Activated CD4-positive, CD25-positive, alpha-beta regulatory T cell treated with anti-CD3 and anti-CD28 coated beads, Interleukin-2, amount 50 U/mL, for 72 hours (primary cell): ENCODE measurements around the gene ATP8B2.
"Not testable (repeated sequence)": the region's sequence is repeated elsewhere in the genome, so short reads cannot be mapped to it uniquely, and the experiment has no call there.

ENCODE experiments used
- DNase-seq: peaks from one replicate; pipeline ENCODE4 v3.0.0; 2021

ATP8B2 gene

DNA sequence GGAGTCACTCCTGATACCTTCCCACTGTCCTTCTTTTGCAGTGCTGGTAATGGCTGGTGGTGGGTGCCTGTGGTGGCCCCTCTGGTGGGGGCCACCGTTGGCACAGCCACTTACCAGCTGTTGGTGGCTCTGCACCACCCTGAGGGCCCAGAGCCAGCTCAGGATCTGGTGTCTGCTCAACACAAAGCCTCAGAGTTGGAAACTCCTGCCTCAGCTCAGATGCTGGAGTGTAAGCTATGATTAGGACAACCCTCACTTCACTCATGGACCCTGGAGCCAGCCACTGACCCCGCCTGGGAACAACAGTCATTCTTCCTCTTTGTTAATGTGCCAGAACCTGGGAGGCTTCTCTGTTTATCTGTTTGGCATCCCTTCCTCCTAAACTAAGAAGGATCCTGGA, 1.1 kb upstream of the ATP8B2 start:
- no peak for DNase-seq

DNA sequence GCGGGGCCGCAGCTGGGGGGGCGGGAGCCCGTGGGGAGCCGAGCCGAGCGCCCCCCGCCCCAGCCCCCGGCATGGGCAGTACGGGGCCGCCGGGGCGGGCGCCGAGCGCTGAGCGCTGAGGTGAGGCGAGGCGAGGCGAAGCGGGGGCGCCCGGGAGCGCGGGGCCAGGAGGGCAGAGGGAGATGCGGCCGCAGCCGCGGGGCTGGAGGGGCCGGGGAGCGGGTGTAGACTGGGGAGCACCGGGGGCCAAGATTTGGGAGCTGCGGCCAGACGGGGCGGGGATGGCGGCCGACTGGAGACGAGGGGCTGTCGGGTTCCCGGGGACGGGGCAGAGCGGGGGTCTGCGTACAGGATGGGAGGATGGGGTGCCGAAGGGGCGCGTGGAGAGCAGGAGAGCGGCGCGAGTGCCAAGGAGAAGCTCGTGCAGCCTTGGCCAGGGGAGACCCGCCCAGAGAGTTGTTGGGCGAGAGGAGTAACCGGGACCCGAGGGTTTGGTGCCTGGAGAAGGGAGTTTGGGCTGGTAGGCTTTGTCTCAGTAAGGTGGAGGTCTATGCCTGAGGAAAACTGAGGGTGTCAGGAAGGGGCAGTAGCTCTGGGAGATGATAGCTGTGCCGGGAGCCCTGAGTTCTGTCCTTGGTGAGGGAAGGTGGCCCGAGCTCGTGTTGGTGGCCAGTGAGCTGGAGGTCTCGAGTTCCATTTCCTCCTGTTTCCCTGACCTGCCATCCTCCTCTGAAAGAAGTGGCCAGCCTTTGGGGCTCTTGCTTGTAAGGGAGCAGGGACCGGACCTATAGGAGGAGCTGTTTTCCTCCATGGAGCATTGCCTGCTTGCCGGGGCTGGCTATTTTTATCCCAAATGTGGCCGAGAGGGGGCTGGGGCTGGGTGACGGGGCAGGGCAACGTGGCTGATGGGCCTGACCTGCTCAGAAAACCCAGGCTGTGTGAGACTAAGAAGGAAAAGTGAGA, 539 bp downstream of the ATP8B2 start:
- DNase-seq, result peak; percentile 41

DNA sequence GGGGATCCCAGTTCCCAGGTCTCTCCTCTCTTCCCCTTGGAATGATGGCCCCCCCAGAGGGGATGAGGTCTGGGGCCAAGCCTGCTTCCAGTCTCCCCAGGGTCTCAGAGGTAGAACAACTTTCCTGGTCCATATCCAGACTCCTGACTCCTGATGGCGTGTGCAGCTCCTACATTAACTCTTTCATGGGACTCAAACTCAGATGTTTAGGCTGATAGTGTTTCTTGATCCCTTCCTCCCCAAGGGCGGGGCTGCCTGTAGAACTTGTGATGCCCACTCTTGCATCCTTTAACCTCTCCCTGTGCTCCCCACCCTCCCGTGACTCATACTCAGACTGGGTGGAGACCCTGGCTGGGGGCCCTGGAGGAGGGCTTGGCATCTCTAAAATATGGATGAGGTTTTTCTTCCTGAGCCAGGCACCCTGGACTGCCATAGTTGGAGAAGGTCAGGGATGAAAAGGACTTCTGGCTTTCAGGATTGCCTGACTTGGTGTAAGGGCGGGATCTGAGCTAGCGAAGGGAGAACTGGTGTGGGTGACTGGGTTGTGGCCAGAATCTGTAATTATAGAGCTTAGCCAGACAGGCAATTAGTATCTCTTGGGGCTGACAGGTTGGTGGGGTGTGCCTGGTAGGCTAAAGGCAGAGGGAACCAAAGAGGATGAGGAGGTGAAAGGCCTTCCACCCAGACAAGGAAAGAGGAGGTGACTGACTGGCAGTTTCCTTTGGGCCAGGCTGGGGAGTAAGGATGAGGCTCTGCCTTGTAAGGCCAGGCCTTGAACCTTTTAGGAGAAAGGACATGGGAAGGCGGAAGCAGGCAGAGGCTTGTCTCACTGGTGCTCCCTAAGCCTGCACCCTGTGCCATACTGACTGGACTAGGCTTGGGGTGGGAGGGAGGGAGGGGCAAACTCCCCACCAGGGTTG, 1.5 kb downstream of the ATP8B2 start:
- DNase-seq, result no peak

DNA sequence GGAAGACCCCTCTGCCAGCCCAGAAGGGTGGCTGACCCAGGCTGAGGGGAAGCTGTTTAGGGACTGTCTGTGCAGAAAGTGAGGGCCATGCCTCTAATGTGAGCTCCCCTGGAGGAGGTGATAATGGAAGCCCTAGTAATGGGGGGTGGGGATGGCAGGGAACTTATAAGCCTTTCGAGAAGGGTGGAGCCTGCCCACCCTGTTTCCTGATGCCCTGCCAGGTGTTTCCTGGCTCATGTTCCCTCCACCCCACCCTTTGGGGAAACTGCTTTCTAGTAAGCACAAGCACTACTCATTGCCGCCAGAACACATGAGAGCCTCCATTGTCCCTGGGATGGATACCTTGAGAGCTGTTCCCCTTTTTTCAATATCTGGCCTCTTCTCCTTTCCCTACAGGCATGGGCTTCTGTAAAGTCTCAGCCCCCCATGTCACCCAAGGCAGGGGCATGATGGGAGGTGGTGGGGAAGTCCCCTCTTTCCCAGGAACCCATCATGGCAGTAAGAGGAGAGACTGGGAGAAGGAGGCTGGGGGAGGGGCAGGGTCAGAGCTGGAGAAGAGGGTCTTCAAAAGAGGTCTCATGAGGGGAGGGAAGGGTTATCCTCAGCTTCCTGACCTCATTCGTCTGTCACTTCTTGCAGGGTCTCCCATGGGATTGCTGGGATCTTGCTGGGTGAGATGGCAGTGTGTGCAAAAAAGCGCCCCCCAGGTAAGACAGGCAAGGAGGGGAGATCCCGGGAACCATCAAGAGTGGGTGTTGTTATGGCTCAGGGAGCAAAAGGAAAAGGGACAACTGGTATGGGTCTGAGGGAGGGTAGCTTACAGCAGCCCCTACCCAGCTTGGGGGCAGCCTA, 2.4 kb downstream of the ATP8B2 start:
- DNase-seq, result no peak

DNA sequence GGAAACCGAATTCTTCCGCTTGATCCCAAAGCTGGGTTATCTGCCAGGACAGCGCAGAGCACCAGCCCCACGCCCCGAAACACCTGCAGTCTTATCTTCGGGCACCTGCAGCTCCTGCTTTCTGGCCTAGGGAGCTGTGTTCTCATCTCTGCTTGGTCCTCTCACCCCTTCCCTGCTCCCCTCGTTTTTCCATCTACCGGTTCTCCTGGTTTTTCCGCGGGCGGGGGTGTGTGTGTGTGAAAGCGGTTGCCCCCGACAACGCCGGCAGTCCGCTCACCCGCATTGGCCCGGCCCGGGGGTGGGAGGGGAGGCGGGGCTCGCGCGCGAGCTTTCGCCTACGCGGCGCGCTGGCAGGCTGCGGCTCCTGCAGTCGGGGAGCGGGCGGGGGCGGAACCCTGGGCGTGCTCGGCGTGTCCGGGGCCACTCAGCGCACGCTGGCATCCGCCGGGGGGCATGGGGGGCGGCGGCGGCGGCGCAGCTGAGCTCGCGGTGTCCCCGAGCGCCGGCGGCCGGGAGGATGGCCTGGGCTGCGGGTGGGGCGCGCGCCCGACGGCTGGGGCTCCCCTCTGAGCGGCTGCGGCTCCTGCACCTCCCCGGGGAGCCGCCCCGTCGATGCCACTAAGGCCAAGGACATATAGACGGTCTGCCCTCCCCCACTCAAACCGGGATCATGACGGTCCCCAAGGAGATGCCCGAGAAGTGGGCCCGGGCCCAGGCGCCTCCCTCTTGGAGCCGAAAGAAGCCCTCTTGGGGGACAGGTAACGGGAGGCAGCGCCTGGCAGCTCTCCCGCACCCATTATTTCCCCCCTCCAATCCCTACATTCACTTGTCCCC, 3.2 kb downstream of the ATP8B2 start:
- DNase-seq, result peak; percentile 87

DNA sequence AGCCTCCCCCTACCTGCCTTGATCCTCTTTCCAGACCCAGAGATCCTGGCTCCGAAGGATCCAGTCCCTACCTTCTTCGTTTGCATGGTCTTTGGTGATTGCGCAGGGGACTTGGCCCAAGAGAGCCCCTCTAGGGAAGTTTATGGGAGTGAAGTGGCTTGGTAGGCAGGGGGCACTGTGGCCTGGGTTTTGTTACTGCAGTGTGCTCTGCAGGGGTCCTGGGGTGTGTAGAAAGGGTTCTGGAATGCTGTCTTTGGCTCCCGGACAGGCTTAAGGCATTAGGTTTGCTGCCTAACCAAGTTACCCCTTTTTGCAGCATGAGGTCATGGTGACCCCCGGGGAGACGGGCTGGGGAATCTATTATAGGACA, 3.8 kb downstream of the ATP8B2 start:
- no peak for DNase-seq

DNA sequence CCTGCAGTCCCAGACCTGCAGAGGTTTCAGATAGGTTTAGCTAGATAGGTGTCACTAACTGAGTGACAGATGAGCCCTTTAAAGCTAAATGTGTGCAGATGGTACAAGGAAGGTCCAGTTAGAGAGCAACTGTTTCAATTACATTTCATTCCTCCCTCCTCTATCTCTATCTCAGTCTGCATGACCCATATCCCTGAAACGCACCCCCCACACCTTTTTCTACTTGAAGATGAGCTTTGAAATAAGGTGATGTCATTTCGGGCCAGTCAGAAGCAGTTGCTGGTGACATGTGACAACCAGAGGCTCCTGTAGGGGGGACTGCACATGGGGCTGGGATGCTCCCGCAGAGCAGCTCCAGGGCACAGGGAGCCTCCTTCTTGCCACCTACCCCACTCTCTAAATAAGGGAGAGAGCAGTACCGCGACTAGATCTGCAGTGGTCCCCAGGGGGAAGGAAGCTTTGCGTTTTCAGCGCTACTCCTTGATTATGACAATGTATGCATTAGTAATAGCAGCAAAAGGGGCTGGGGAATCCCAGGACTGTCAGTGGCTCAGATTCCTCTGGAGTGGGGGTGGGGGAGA, 4.3 kb downstream of the ATP8B2 start:
- no peak for DNase-seq

DNA sequence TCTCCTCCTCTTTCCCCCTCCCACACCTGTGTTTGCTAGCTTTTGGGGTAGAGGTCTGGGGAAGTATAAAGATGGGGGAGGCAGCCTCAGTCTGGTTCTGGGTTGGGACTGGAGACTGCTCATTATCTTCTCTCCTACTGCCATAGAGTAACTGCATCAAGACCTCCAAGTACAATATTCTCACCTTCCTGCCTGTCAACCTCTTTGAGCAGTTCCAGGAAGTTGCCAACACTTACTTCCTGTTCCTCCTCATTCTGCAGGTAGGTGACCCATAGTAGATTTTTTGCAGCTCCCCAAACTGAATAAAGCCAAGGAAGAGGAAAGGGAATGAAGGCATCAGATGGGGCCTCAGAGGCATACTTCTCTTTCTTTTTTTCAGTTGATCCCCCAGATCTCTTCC, 5.3 kb downstream of the ATP8B2 start:
- no peak for DNase-seq

DNA sequence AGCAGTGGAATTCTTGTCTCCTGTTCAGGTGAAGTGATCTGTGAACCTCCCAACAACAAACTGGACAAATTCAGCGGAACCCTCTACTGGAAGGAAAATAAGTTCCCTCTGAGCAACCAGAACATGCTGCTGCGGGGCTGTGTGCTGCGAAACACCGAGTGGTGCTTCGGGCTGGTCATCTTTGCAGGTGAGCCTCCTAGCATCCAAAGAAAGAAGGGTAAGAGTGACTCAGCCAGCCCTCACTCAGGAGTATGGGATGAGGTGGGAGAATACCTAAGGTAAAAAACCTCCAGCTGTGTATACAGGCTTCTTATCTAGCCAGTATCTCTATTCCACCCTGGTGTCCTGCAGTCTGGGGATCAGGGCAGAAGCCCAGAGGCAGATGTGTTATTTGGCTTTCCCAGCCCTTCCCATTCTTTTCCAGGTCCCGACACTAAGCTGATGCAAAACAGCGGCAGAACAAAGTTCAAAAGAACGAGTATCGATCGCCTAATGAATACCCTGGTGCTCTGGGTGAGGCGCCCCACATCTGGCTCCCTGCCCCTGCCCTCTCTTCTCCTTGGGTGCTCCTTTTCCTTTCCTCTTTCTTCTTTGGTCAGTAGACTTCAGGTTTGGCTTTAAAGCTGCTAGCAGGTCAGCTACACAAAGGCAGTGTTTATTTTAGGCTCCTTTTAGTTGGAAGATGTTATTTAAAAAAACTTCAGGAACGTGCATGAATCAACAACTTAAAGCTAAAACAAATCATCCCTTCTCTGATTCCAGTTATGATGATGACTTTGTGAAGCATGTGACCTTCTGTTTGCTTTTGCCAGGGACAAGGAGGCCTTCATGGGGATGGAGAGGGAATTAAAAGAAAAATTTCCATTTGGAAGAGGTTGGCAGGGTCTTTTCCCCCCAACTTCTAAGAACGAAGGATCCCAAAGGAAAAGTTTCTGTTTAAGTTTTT, 9.0 kb downstream of the ATP8B2 start:
- DNase-seq, result no peak

DNA sequence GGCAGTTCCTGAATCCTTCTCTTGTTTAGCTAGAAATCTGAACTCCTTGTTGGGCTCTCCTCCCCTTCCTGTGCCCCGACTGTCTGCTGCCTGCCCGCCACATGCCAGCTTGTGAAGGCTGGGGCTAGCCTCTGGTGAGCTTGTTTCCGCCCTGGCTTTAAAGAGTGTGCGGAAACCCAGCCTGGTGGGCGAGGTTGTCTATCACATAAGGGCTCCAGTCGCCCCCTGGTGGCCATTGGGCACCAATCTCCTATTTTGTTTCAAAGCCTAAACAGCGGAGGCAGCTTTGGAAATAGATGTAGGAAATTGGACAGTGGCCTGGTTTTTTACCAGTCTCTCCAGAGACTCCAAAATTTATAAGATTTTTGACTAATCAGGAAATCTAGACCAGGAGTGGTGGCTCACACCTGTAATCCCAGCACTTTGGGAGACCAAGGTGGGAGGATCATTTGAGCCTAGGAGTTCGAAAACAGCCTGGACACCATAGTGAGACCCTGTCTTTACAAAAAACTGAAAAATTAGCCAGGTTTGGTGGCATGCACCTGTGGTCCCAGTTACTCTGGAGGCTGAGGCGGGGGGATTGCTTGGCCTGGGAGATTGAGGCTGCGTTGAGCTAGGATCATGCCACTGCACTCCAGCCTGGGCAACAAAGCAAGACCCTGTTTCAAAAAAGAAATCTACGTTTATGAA, 9.8 kb downstream of the ATP8B2 start:
- peak; percentile 87 for DNase-seq

DNA sequence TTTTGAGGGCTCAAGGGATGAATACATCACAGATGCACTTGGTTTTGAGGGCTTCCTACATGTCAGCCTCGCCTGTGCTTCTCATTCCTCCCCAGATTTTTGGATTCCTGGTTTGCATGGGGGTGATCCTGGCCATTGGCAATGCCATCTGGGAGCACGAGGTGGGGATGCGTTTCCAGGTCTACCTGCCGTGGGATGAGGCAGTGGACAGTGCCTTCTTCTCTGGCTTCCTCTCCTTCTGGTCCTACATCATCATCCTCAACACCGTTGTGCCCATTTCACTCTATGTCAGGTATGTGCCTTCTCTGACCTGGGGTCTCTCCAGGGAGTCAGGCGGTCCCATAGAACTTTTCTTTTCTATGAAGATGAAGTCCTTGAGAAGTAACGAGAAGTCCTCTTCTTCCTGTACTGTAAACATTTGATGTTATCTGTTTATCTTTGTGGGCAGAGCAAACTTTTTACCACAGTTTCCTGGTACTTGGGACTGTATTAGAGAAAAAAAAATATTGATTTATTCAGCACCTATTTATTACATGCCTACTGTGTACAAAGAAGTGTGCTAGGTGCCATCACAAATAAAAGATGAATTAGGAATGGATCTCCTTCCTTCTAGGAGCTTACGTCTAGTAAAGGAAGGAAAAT, 12.0 kb downstream of the ATP8B2 start:
- no peak for DNase-seq

DNA sequence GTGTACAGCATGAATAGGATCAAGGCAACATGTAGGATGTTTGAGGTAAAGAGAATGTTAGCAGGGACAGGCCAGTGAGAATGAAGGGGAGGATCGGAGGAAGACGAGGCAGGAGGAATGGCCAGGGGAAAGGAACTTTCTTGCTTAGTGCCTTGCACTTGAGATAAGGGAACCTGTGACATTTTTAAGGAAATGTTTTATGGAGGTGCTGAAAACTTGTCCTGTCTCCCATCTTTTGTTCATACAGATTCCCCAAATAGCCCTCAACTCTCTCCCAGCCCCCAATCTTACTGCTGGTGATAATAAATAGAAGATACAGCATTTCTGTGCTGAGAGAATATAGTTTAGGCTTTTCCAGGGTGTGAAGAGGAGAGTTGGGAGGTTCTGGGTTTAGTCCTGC, 13.6 kb downstream of the ATP8B2 start:
- no peak for DNase-seq

DNA sequence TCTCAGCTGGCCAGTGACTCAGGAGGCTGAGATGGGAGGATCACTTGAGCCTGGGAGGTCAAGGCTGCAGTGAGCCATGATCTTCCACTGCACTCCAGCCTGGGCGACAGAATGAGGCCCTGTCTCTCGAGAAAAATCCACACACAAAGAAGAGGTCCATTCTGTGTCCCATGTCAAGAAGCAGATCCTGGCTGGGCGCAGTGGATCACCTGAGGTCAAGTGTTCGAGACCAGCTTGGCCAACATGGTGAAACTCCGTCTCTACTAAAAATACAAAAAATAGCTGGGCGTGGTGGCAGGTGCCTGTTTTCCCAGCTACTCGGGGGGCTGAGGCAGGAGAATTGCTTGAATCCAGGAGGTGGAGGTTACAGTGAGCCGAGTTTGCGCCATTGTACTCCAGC, 16.0 kb downstream of the ATP8B2 start:
- not testable (repeated sequence) for DNase-seq

DNA sequence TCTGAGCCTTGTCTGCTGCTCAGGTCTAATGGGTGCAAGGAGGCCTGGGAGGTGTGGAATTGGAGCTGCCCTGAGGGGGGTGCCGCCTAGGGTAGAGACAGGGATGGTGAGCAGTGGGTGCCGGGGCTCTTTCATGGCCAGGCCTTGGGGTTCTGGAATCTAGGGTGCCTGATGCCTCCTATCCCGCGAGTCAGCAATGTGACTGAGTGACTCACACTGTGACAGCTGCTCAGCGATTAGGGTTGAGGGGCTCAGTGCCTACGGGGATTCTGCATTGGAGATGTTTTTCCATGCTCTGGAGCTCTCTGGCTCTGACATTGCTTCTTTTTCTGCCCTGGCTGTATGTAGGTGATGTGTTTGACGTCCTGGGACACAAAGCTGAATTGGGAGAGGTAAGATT, 16.8 kb downstream of the ATP8B2 start:
- DNase-seq, result no peak

DNA sequence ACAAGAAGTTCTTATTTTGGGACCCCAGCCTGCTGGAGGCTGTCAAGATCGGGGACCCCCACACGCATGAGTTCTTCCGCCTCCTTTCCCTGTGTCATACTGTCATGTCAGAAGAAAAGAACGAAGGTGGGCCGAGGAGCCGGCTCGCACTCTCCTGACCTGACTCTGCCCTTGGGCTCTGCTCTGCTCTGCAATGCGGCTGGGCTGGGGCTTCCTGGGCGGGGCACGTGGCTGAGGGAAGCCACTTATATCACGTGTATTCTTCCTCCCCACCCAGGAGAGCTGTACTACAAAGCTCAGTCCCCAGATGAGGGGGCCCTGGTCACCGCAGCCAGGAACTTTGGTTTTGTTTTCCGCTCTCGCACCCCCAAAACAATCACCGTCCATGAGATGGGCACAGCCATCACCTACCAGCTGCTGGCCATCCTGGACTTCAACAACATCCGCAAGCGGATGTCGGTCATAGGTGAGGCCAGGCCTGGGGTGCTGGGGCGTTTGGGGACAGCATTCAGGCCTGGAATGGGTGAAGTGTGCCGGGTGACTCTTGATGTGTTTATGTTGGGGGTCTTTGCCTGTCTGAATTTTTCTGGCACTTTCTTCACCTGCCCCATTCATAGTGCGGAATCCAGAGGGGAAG, 17.6 kb downstream of the ATP8B2 start:
- peak; percentile 65 for DNase-seq

DNA sequence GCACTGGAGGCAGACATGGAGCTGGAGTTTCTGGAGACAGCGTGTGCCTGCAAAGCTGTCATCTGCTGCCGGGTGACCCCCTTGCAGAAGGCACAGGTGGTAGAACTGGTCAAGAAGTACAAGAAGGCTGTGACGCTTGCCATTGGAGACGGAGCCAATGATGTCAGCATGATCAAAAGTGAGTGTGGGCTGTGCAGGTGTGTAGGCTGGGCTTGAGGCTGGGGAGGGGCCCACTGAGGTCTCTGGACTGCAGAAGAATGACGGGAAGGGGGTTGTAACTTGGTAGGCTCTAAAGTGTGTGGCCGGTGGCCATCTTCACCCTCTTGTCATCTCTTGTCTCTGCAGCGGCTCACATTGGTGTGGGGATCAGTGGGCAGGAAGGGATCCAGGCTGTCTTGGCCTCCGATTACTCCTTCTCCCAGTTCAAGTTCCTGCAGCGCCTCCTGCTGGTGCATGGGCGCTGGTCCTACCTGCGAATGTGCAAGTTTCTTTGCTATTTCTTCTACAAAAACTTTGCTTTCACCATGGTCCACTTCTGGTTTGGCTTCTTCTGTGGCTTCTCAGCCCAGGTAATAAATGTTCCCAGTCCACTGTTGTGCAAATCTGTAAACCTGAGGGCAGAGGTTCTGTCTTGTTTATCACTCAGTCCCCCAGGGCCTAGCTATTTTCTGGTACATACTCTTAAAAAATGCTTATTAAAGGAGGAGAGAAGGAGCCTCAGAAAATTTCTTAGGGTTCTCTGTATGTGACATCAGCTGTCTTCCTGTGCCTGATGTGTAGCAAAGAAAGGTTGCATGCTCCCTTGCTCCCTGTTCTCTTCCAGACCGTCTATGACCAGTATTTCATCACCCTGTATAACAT, 19.9 kb downstream of the ATP8B2 start:
- DNase-seq, result peak; percentile 71

DNA sequence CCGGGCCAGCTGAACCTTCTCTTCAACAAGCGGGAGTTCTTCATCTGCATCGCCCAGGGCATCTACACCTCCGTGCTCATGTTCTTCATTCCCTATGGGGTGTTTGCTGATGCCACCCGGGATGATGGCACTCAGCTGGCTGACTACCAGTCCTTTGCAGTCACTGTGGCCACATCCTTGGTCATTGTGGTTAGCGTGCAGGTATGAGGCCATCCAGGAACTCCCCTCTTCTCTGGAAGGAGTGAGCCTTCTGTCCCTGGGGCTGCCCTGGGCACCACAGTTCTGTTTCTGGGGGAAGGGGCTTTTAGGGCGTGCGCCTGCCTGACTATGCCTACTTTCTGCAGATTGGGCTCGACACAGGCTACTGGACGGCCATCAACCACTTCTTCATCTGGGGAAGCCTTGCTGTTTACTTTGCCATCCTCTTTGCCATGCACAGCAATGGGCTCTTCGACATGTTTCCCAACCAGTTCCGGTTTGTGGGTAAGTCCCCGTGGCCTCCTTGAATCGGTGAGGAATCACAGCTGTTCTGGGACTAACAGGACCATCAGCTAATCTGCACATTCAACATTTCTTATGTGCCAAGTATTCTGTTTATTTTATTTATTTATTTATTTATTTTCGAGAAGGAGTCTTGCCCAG, 21.1 kb downstream of the ATP8B2 start:
- no peak for DNase-seq
